GM21723 (cell line): ENCODE measurements around the gene MAP1LC3B.

Source experiments
- ATAC-seq: cut with Tn5 transposase; IDR thresholded peaks from one replicate; pipeline ENCODE4 v1.9.1; 2021; ENCODE audit warnings: mild to moderate bottlenecking, moderate library complexity; ENCODE audit not compliant: unreplicated experiment

The MAP1LC3B gene

GRCh38 chr16:87391950-87392820, at the start of gene MAP1LC3B:
MAP1LC3B (plus strand) TSS chr16:87392336; CDS start chr16:87392428, 92 bp downstream.
- ATAC-seq = peak; percentile 59

- no peak for ATAC-seq
Observed at GRCh38 chr16:87342504-87342903, 49.6 kb upstream of the MAP1LC3B start.

DNA sequence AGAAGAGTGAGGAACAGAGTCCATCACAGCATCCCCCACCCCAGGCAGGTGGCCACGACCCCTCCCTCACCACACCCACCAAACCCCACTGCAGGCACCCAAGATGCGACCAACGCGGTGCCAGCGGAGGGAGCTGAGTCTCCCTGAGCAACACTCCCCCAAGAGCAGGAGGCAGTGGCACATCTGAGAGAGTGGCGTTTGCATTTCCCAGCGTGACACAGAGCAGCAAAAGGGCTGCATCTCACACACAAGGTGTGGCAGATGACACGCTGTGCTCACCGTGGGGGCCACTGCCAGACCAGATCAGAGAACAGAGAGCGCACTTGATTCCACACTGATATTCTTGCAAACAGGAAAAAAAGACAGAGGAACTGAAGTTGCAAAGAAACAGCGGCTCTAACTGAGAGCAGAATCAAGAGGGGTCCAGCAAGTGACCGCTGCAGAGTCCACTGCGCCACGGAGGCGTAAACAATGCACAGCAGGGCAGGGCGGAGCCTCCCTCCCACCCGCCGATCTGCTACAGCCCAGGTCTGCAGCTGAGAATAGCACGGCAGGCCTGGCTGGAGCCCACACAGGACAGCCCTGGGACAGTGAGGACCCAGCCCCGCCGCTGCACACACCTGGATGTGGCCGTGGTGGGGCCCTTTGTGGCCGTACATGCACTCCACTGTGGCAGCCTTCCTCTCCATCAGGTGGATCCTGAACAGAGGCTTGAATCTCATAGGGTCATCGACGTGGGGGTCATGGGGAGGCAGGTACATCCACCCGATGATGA, 49.0 kb upstream of the MAP1LC3B start:
- no peak for ATAC-seq

DNA sequence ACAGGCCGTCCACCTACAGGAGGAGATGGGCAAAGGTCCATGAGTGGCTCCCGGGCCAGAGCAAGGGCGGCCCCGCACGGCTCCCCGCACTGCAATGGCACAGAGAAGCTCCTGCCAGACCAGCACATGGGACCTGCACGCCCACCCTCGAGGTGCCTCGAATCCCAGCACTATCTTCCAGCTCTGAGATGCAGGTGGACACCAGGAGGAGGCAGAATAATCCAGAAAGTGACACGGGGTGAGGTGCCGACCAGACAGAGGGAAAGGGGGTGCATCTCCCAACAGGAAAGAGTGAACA, 48.4 kb upstream of the MAP1LC3B start:
- ATAC-seq = no peak

GRCh38 chr16:87344165-87344930, 47.8 kb upstream of the MAP1LC3B start:
- no peak for ATAC-seq

- ATAC-seq = no peak
Observed at GRCh38 chr16:87344931-87345631, 47.1 kb upstream of the MAP1LC3B start.

GRCh38 chr16:87345726-87346424, 46.3 kb upstream of the MAP1LC3B start:
- ATAC-seq = no peak

- ATAC-seq = no peak
Observed at GRCh38 chr16:87346517-87347060, 45.5 kb upstream of the MAP1LC3B start.

- ATAC-seq = no peak
Observed at GRCh38 chr16:87347932-87348615, 44.1 kb upstream of the MAP1LC3B start.

DNA sequence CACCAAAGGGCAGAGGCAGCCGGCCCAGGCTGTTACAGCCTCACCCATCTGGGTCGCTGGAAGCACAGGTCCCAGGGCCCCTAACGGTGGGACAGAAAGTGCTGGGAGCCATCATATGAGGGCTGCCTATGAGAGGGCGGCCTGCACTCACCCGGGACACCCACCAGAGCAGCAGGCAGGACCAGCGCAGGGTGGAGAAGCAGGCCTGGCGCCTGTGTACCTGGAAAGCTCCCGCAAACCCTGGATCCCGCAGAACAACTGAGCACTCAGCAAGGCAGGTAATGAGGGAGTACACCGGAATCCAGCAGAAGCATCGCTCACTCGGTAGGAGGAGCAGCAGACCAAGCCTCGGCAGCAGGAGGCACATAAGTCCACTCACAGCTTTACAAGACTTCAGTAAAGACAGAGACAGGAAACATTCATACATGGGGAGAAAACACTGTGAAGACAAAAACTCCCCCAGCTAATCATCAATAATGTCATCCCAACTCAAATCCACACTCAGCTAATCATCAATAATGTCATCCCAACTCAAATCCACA, 43.4 kb upstream of the MAP1LC3B start:
- ATAC-seq = no peak

DNA sequence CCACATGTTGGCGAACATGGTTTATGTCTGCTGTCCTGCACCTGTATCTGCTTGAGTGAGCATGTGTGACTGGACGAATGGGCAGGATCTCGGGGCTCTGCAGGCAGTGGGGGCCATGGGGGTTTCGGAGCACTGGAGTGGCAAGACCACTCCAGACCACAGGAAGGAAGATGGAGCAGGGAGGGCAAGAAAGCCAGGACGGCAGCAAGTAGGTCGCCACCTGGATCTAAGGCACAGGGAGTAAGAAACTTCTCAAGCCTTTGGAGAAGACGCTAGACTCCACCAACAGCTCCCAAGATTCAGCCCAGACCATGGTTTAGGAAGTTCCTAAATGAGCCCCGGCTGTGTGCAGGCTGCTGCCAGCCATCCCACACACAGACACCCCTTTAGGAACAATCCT, 42.1 kb upstream of the MAP1LC3B start:
- ATAC-seq = no peak

DNA sequence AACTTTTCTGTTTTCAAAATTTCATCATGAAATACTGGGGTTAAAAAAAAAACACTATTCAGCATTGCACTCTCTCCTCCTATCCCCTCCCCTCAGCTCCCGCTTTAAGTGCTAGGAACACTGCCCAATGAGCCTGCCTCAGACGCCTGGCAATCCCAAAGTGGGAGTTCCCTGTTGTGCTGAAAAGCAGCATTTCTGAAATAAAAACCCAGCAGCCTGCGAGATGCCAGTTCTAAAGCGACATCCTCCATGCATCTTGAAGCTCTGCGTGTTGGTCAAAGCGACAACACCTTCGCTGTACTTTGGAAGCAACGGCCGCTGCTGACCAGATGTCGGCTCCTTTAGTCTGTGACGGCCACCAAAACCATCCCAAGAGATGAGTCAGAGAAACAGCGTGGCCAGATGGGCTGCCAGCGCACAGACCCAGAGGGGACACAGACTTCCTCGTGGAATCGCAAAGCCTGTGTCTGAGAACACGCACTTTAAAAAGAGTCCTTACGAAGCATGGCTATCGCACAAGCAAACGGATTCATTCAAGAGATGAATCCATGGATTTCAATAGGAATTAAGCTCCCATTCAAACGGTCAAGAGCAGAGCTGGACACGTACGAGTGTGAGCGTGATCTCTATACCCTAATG, 41.3 kb upstream of the MAP1LC3B start:
- no peak for ATAC-seq

DNA sequence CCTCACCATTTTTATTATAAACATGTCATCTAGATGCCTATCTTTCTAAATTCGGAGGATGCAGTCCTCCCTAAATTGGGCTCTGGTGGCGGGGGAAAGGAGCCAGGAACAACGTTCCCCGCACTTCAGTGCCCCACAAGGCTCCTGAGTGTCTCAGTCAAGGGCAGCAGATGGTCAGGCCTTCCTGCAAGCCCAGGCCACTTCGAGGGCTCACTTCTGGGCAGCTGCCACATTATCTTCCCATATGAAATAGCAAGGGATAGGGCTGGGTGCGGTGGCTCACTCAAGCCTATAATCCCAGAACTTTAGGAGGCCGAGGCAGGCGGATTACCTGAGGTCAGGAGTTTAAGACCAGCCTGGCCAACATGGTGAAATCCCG, 40.8 kb upstream of the MAP1LC3B start:
- no peak for ATAC-seq

GRCh38 chr16:87352818-87353217, 39.3 kb upstream of the MAP1LC3B start:
- ATAC-seq = no peak

- ATAC-seq = no peak
Observed at GRCh38 chr16:87353613-87354012, 38.5 kb upstream of the MAP1LC3B start.

- ATAC-seq = no peak
Observed at GRCh38 chr16:87356491-87356853, 35.7 kb upstream of the MAP1LC3B start.

- no peak for ATAC-seq
Observed at GRCh38 chr16:87358250-87358649, 33.9 kb upstream of the MAP1LC3B start.

- no peak for ATAC-seq
Observed at GRCh38 chr16:87358696-87359095, 33.4 kb upstream of the MAP1LC3B start.

GRCh38 chr16:87359121-87359520, 33.0 kb upstream of the MAP1LC3B start:
- ATAC-seq = no peak
